ENCODE results near the gene ULK2. TPM values are rescaled to one million over a fixed set of nuclear protein-coding genes. Genes with fewer than 3 reads are reported as not detected.

Gene ULK2
- total and polyA plus RNA-seq, 2 donors (not counting 1 experiment from before 2014, with no cell fraction given) = 2.0 to 2.9 TPM

DNA sequence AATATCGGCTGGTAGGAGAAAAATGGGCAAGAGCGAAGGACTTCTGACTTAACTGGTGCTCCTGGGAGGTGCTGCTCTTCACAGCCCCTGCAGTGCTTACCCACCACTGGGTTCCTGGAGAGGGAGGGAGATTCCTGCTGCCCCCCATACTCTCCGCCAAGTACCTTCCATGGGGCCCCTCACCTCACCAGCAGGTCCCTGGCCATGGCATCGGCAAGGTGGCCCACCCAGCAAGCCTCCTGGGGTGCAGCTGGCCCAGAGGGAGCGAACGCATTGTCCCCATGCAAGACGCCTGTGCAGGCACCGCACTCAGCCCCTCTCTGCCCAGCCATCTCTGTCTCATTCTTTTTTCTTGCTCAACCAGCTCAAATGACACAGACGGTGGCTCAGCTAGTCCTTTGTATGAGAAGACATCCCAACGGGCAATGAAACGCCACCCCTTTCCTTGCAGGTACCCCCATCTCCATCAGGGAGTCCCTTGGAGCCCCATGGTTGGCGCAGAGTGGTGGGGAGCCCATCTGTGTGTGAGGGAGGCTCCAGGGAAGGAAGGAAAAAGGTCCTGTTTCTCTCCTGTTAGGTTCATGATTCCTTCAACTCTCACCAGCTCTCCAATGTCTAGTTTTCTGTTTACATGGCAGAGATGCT, 110.1 kb downstream of the ULK2 start:
- no peak overlapping the region for H3K27ac Mint-ChIP-seq
- H3K4me3 ChIP-seq (ENCODE audit: control extremely low read depth in 1 of 5, extremely low read depth in 1 of 5, insufficient read depth in 1 of 5, low read depth in 2 of 5, low read length in 4 of 5) = no peak overlapping the region
- intact Hi-C loops (cut with micrococcal nuclease) = no loop called here
- no peaks in the 10 kb centered on the region for H3K79me2 ChIP-seq (ENCODE audit: control insufficient read depth, insufficient read depth, low read length)
- no peak overlapping the region for H2AFZ ChIP-seq (ENCODE audit: insufficient read depth, low read depth, low read length, poor library complexity, severe bottlenecking)
- no peaks in the 10 kb centered on the region for H3K36me3 ChIP-seq (replicated peaks in 1 of 2; ENCODE audit: control extremely low read depth in 1 of 2, control insufficient read depth in 1 of 2, extremely low read depth in 1 of 2, insufficient read depth in 2 of 2, low read length in 1 of 2)
- no peak for DNase-seq
- no peaks in the 10 kb centered on the region for H3K27me3 ChIP-seq (replicated peaks in 1 of 4; ENCODE audit: control extremely low read depth in 1 of 4, control insufficient read depth in 3 of 4, insufficient read depth in 4 of 4, low read length in 3 of 4)
- no peak overlapping the region for H3K4me2 ChIP-seq (replicated peaks; ENCODE audit: low read depth, low read length, poor library complexity, severe bottlenecking)
- 86% methylated on average over 6 of the region's 12 CpGs for WGBS (ENCODE audit: insufficient coverage)
- no peak overlapping the region for H3K9ac ChIP-seq (ENCODE audit: low read length)
- no peaks in the 10 kb centered on the region for H3K27me3 Mint-ChIP-seq
- no peak overlapping the region for H3K4me3 Mint-ChIP-seq
- H3K4me1 Mint-ChIP-seq = peaks cover 39% of the 10 kb centered on the region
- H4K20me1 ChIP-seq (ENCODE audit: control insufficient read depth, insufficient read depth, low read length, poor library complexity, severe bottlenecking) = no peaks in the 10 kb centered on the region
- no peak for ATAC-seq (ENCODE audit: low read depth)
- no peaks in the 10 kb centered on the region for H3K9me3 Mint-ChIP-seq (ENCODE audit: insufficient read depth)
- CTCF ChIA-PET = interaction anchor here (0.9 to 5.4 kb wide), 6 partner anchors 9 to 246 kb away, joined by 3 to 32 read pairs (median 3); no protein-coding TSS in a partner anchor
- no peak overlapping the region for H3K27ac ChIP-seq (ENCODE audit: low read length in 2 of 2)
- peaks cover 19 to 37% of the 10 kb centered on the region in 2 donors for H3K4me1 ChIP-seq (ENCODE audit: control insufficient read depth in 2 of 2, insufficient read depth in 2 of 2, low read length in 2 of 2)
- POLR2A ChIA-PET = no interaction called here
- H3K9me3 ChIP-seq (ENCODE audit: control extremely low read depth in 1 of 3, control insufficient read depth in 2 of 3, insufficient read depth in 1 of 3, low read length in 2 of 3) = no peaks in the 10 kb centered on the region
- TF ChIP-seq, protein P1, sequence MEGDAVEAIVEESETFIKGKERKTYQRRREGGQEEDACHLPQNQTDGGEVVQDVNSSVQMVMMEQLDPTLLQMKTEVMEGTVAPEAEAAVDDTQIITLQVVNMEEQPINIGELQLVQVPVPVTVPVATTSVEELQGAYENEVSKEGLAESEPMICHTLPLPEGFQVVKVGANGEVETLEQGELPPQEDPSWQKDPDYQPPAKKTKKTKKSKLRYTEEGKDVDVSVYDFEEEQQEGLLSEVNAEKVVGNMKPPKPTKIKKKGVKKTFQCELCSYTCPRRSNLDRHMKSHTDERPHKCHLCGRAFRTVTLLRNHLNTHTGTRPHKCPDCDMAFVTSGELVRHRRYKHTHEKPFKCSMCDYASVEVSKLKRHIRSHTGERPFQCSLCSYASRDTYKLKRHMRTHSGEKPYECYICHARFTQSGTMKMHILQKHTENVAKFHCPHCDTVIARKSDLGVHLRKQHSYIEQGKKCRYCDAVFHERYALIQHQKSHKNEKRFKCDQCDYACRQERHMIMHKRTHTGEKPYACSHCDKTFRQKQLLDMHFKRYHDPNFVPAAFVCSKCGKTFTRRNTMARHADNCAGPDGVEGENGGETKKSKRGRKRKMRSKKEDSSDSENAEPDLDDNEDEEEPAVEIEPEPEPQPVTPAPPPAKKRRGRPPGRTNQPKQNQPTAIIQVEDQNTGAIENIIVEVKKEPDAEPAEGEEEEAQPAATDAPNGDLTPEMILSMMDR (IDR thresholded peaks at IDR 0.05) = no peak
- no peak for TF ChIP-seq EZH2 (IDR thresholded peaks at IDR 0.05; ENCODE audit: borderline replicate concordance, insufficient read depth, low read depth, low read length, poor library complexity, severe bottlenecking)

DNA sequence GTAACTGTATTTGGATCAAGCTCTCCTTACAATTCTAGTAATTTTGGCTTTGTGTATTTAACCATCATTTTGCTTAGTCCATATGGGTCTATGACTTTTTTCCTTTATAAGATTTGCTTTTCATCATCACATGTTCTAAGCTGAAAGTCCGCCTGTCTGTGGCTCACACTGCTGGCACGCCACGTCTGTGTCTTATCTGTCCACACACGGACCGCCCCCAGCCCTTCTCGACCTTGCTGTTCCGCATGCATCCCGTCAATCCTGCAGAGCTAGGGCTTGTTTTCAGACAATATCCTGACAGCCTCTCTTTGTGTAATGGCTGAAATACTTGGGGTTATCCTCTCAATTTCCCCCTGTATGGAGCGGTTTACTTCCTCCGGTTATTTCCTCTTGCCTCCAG, 111.2 kb downstream of the ULK2 start:
- H3K4me1 ChIP-seq (ENCODE audit: control insufficient read depth in 2 of 2, insufficient read depth in 2 of 2, low read length in 2 of 2) = peaks cover 19 to 31% of the 10 kb centered on the region in 2 donors
- Mint-ChIP-seq H3K27ac (peak overlapping the region; percentile 34), H3K9me3 (ENCODE audit: insufficient read depth) (no peaks in the 10 kb centered on the region), H3K27me3 (no peaks in the 10 kb centered on the region), H3K4me1 (peaks cover 41% of the 10 kb centered on the region), H3K4me3 (no peak overlapping the region)
- H3K79me2 ChIP-seq (ENCODE audit: control insufficient read depth, insufficient read depth, low read length) = no peaks in the 10 kb centered on the region
- H3K9ac ChIP-seq (ENCODE audit: low read length) = no peak overlapping the region
- TF ChIP-seq, protein P1 (IDR thresholded peaks at IDR 0.05) = no peak
- no peak for TF ChIP-seq EZH2 (IDR thresholded peaks at IDR 0.05; ENCODE audit: borderline replicate concordance, insufficient read depth, low read depth, low read length, poor library complexity, severe bottlenecking)
- H4K20me1 ChIP-seq (ENCODE audit: control insufficient read depth, insufficient read depth, low read length, poor library complexity, severe bottlenecking) = no peaks in the 10 kb centered on the region
- intact Hi-C loops (cut with micrococcal nuclease) = no loop called here
- no peak overlapping the region for H3K4me3 ChIP-seq (ENCODE audit: control extremely low read depth in 1 of 5, extremely low read depth in 1 of 5, insufficient read depth in 1 of 5, low read depth in 2 of 5, low read length in 4 of 5)
- 93% methylated on average over 7 of the region's 10 CpGs for WGBS (ENCODE audit: insufficient coverage)
- no peaks in the 10 kb centered on the region for H3K9me3 ChIP-seq (ENCODE audit: control extremely low read depth in 1 of 3, control insufficient read depth in 2 of 3, insufficient read depth in 1 of 3, low read length in 2 of 3)
- H2AFZ ChIP-seq (ENCODE audit: insufficient read depth, low read depth, low read length, poor library complexity, severe bottlenecking) = no peak overlapping the region
- DNase-seq (no peak), ATAC-seq (ENCODE audit: low read depth) (no peak)
- no peaks in the 10 kb centered on the region for H3K27me3 ChIP-seq (replicated peaks in 1 of 4; ENCODE audit: control extremely low read depth in 1 of 4, control insufficient read depth in 3 of 4, insufficient read depth in 4 of 4, low read length in 3 of 4)
- CTCF ChIA-PET = interaction anchor here (0.8 to 5.4 kb wide), 7 partner anchors 8 to 243 kb away, joined by 3 to 32 read pairs (median 3); no protein-coding TSS in a partner anchor
- H3K27ac ChIP-seq (ENCODE audit: low read length in 2 of 2) = no peak overlapping the region
- no peaks in the 10 kb centered on the region for H3K36me3 ChIP-seq (replicated peaks in 1 of 2; ENCODE audit: control extremely low read depth in 1 of 2, control insufficient read depth in 1 of 2, extremely low read depth in 1 of 2, insufficient read depth in 2 of 2, low read length in 1 of 2)
- no peak overlapping the region for H3K4me2 ChIP-seq (replicated peaks; ENCODE audit: low read depth, low read length, poor library complexity, severe bottlenecking)
- POLR2A ChIA-PET = interaction anchor here (0.5 kb wide), 1 partner anchor 228 kb away, joined by 9 read pairs; no protein-coding TSS in a partner anchor

Data from B cell (primary cell).